ENCODE data around the gene PTAFR.
"Not testable (repeated sequence)": the region's sequence is repeated elsewhere in the genome, so short reads cannot be mapped to it uniquely, and the experiment has no call there.

Gene PTAFR

GRCh38 chr1:28143496-28144202 is 32.8 kb downstream of the PTAFR start:
- DNase-seq = no peak

- DNase-seq = no peak
Measured at GRCh38 chr1:28141685-28142084, 34.8 kb downstream of the PTAFR start.

- not testable (repeated sequence) for DNase-seq
Measured at GRCh38 chr1:28139866-28140265, 36.6 kb downstream of the PTAFR start.

- DNase-seq = no peak
Measured at GRCh38 chr1:28139025-28139712, 37.3 kb downstream of the PTAFR start.

GRCh38 chr1:28136922-28137613 is 39.4 kb downstream of the PTAFR start:
- no peak for DNase-seq

- DNase-seq = no peak
Measured at GRCh38 chr1:28136169-28136921, 40.1 kb downstream of the PTAFR start.

- no peak for DNase-seq
Measured at GRCh38 chr1:28135371-28136168, 40.9 kb downstream of the PTAFR start.

- no peak for DNase-seq
Measured at GRCh38 chr1:28134651-28135207, 41.8 kb downstream of the PTAFR start.

- no peak for DNase-seq
Measured at GRCh38 chr1:28132171-28133167, 44.0 kb downstream of the PTAFR start.

GRCh38 chr1:28130901-28131300 is 45.6 kb downstream of the PTAFR start:
- no peak for DNase-seq

- no peak for DNase-seq
Measured at GRCh38 chr1:28129150-28129549, 47.3 kb downstream of the PTAFR start.

GRCh38 chr1:28127617-28128257 is 48.8 kb downstream of the PTAFR start:
- DNase-seq = no peak

- DNase-seq = peak in 1 of 2 donors; percentile 14
Measured at GRCh38 chr1:28126783-28127490, 49.6 kb downstream of the PTAFR start.

- no peak for DNase-seq
Measured at GRCh38 chr1:28126212-28126611, 50.3 kb downstream of the PTAFR start.

- DNase-seq = no peak
Measured at GRCh38 chr1:28123461-28123961, 53.0 kb downstream of the PTAFR start.

- DNase-seq = no peak
Measured at GRCh38 chr1:28122183-28122582, 54.3 kb downstream of the PTAFR start.

- no peak for DNase-seq
Measured at GRCh38 chr1:28119556-28119955, 56.9 kb downstream of the PTAFR start.

GRCh38 chr1:28118640-28119307 is 57.7 kb downstream of the PTAFR start:
- DNase-seq = no peak

- DNase-seq = no peak
Measured at GRCh38 chr1:28115267-28115666, 61.2 kb downstream of the PTAFR start.

Measured in hippocampal formation (tissue), 2 donors.